Thoracic aorta (tissue), 2 donors: ENCODE data around the gene GABRB1. TPM values are rescaled to one million over a fixed set of nuclear protein-coding genes. Genes with fewer than 3 reads are reported as not detected.

Source experiments
- ATAC-seq: fragments of 150-250 bp; one replicate; pipeline ENCODE4 v1.8.0; 2017; ENCODE audit warnings: low read depth; ENCODE audit not compliant: insufficient number of reproducible peaks, low FRiP score
- DNase-seq: peaks from one replicate; pipeline ENCODE4 v3.0.0-alpha.2; 2020; ENCODE audit warnings: low spot score
- H3K27ac ChIP-seq, 2 donors: fragments of 200-600 bp; sonication (generic); 1 replicate in 1 of 2; 2 replicates in 1 of 2; pipeline ENCODE4 v1.5.1; 2016; ENCODE audit warnings: mild to moderate bottlenecking in 2 of 2, moderate library complexity in 2 of 2
- H3K27me3 ChIP-seq: fragments of 200-600 bp; sonication (generic); replicated peaks from 2 replicates; pipeline ENCODE4 v1.6.0; 2016; ENCODE audit warnings: mild to moderate bottlenecking; ENCODE audit not compliant: insufficient read depth
- H3K36me3 ChIP-seq: fragments of 200-600 bp; sonication (generic); one replicate; pipeline ENCODE4 v1.5.1; 2016
- H3K4me1 ChIP-seq, 2 donors: fragments of 200-600 bp; sonication (generic); 1 replicate in 1 of 2; 2 replicates in 1 of 2; pipeline versions ENCODE4 v1.5.1 to v1.6.0; 2016; ENCODE audit warnings: low read depth in 2 of 2, mild to moderate bottlenecking in 1 of 2; ENCODE audit not compliant: control insufficient read depth in 1 of 2
- H3K4me3 ChIP-seq: fragments of 200-600 bp; sonication (generic); 2 replicates; pipeline ENCODE4 v1.5.1; 2016; ENCODE audit warnings: mild to moderate bottlenecking
- H3K9me3 ChIP-seq: fragments of 200-600 bp; sonication (generic); 2 replicates; pipeline ENCODE4 v1.5.1; 2016
- CTCF ChIP-seq: fragments of 200-600 bp; sonication (generic); IDR thresholded peaks from one replicate; pipeline ENCODE4 v1.5.1; 2019; ENCODE audit warnings: antibody characterized with exemption
- total RNA-seq, 2 donors: library from RNA; depleted of rRNA; stranded (reverse); fragments of >200 nt; gene quantifications; one replicate each; pipeline versions ENCODE4 v1.1.0 to v1.2.3, GENCODE V29; 2016

Gene GABRB1
- total RNA-seq, 2 donors from 2014 or later, result not detected

DNA sequence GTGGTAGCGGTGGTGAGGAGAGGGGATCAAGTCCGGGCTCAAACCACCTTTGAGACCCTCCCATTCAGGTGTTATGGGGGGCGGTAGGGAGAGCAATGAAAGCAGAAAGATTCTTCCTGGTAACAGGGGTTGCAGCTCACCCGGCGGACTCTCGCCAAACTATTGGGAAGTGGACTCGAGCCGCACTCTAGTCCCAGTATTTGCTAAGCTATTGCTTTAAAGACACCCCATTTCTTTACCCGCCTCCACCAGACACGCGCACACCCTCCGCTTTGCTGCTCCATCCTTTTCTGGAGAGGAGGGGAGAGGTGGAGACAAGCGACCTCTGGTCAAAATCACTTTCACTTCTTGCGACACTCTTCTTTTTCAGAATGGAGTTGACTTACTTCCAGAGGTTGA is 37.4 kb upstream of the GABRB1 start:
- TF ChIP-seq CTCF, result no peak
- Histone ChIP-seq H3K9me3 (no peaks in the 10 kb centered on the region), H3K27me3 (no peaks in the 10 kb centered on the region), H3K4me3 (peak overlapping the region; percentile 61), H3K27ac (no peak overlapping the region), H3K4me1 (peaks cover 4 to 12% of the 10 kb centered on the region in 2 donors), H3K36me3 (no peaks in the 10 kb centered on the region)
- ATAC-seq, result no peak
- no peak for DNase-seq

DNA sequence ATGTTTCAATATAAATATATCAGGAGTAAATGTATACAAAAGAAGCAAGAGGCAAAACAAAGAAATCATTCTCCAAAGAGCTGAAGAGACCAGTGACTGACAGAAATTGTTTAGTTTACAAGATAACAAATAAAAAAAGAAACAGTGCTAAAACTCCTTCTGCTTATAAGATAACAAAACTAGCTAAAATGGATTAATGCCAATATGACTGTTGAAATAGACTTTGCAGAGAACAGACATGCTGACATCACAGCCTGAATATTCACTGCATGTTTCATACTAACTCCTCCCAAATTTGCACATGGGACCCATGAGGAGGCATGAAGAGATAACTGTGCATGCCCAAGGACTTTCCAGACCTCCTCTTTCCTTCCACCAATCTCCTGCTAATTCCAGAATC is 31.8 kb upstream of the GABRB1 start:
- no peak for ATAC-seq
- DNase-seq, result no peak
- H3K27me3 ChIP-seq, result no peaks in the 10 kb centered on the region

GRCh38 chr4:47000406-47000805 is 31.0 kb upstream of the GABRB1 start:
- DNase-seq (no peak), ATAC-seq (no peak)
- H3K36me3 ChIP-seq, result no peaks in the 10 kb centered on the region
- H3K4me1 ChIP-seq, result no peaks in the 10 kb centered on the region
- no peak for TF ChIP-seq CTCF
- no peak overlapping the region for H3K4me3 ChIP-seq
- no peaks in the 10 kb centered on the region for H3K9me3 ChIP-seq
- H3K27ac ChIP-seq, result no peak overlapping the region
- no peaks in the 10 kb centered on the region for H3K27me3 ChIP-seq

More for the DNA sequence above, 31.8 kb upstream of the GABRB1 start:
- Histone ChIP-seq H3K4me1 (no peaks in the 10 kb centered on the region), H3K9me3 (no peaks in the 10 kb centered on the region), H3K4me3 (no peak overlapping the region), H3K36me3 (no peaks in the 10 kb centered on the region), H3K27ac (no peak overlapping the region)
- TF ChIP-seq CTCF, result no peak

DNA sequence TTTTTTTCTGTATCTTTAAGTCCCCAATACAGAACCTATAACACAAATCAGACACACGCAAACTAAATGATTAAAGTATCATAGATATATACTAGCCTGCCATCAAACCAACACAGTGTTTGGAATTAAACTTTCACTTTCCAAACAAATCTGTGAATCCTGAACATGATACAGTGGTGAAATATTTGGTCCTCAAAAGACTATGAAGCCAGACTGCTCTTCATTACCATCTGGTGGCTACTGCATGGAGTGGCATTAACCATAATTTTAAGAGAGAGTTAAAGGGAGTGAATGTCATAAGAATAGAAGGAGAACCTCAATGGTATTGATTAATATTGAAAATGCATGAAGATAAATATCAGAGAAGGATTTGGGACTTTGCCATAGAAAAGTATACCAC is 28.8 kb upstream of the GABRB1 start:
- Histone ChIP-seq H3K4me3 (no peak overlapping the region), H3K27me3 (no peaks in the 10 kb centered on the region), H3K27ac (no peak overlapping the region), H3K36me3 (no peaks in the 10 kb centered on the region), H3K4me1 (no peaks in the 10 kb centered on the region), H3K9me3 (no peaks in the 10 kb centered on the region)
- TF ChIP-seq CTCF, result no peak
- no peak for ATAC-seq
- DNase-seq, result no peak

- Histone ChIP-seq H3K9me3 (no peaks in the 10 kb centered on the region), H3K36me3 (no peaks in the 10 kb centered on the region), H3K27me3 (no peaks in the 10 kb centered on the region), H3K4me1 (no peaks in the 10 kb centered on the region), H3K27ac (no peak overlapping the region), H3K4me3 (no peak overlapping the region)
- no peak for DNase-seq
- no peak for ATAC-seq
- TF ChIP-seq CTCF, result no peak
Measured at GRCh38 chr4:47010347-47010911, 20.9 kb upstream of the GABRB1 start.
